Stimulated activated CD8-positive, alpha-beta memory T cell treated with anti-CD3 and anti-CD28 coated beads, Interleukin-7, amount 100 ng/mL, for 24 hours (primary cell): ENCODE data around the gene ZNF746.
"Not testable (repeated sequence)": the region's sequence is repeated elsewhere in the genome, so short reads cannot be mapped to it uniquely, and the experiment has no call there.

Experiments
- DNase-seq: peaks from one replicate; pipeline ENCODE4 v3.0.0-alpha.2; 2020; ENCODE audit warnings: low read depth

Gene ZNF746

DNA sequence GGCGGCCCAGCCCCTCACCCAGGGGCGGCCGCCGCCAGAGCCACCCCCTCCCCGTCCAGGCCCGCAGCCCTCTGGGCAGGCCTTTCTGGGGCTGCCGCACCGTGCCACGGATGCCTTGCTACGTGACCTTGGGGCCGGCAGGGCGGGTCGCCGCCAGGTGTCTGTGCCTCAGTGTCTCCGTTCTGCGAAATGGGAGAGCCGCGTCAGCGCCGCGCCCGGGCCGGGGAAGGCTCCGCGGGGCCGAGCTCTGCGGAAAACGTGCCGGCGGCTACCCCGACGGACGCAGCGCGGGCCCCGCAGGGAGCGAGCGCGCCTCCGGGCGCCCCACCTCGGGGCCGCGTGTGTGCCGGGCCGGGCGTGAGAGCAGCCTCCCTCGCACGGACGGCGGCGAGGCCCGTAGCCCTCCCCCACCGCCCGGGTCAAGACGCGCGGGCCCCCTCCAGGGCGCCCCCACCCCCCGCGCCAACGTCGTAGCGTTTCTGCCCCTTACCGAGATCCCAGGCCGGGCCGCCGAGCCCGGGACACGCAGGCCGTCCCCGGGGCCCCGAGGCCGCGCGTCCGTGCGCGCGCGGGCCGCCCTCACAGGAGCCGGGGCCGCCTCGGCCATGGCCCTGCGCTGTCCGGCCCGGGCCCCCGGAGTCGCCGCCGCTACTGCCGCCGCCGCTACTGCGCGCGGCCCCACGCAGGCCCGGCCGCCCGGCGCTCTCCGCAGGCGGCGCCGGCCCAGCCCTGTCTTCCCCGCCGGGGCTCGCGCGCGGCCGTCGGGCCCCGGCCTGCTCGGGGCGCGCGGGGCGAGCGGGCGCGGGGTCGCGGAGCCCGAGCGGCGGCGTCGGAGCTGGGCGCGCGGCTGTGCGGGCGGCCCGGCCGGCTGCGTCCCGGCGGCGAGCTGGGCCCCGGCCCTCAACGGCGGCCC, 37.8 kb downstream of the ZNF746 start:
- DNase-seq, result no peak

DNA sequence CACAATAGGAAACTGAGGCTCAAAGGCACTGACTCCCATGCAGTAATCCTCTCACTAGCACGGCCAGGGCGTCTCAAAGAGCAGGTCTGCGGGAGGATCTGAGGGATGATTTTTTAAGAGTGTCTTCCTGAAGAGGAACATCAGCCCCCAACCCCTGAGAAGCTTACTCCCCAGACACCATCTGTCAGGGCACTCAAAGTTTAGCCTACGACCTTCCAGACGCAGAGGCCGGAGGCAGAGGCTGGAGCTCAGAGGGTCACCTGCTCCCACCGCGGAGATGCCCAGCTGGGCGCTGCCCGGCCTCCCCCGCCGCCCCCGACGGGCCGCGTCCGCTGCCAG, 38.4 kb downstream of the ZNF746 start:
- no peak for DNase-seq

DNA sequence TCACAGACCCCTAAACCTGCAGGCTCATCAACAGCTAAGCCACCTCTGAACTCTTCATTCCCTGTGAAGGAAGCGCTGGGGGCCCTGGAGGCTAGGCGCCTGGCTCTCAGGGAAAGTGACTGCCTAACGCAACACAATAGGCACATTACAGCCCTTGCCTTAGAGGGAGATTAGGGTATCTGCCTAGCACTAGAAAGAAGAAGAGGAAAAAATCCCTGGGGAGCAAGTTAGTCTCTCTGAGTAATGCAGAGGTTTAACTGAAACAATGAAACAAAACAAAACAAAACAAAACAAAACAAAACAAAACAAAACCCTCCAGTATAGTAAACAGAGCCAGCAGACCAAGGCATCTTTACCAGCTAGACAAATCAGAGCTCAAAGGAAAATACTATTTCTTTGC, 39.4 kb downstream of the ZNF746 start:
- DNase-seq, result no peak

DNA sequence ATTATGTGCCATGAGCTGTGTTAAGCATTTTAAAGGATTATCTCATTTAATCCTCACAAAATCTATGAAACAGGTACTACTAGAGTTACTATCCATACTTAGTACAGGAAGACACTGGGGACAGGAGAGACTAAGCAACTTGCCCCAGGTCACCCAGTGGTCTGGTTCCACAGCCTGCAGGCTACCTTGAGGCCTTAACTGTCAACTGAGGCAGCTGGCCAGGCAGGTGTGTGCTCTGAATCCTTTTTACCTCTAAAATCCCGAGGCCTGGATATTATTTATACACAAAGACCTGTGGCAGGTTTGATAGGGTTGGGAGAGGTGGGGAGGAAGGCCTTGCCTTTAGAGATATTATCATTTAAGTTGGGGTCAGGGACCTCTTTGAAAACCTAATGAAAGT, 39.8 kb downstream of the ZNF746 start:
- no peak for DNase-seq

DNA sequence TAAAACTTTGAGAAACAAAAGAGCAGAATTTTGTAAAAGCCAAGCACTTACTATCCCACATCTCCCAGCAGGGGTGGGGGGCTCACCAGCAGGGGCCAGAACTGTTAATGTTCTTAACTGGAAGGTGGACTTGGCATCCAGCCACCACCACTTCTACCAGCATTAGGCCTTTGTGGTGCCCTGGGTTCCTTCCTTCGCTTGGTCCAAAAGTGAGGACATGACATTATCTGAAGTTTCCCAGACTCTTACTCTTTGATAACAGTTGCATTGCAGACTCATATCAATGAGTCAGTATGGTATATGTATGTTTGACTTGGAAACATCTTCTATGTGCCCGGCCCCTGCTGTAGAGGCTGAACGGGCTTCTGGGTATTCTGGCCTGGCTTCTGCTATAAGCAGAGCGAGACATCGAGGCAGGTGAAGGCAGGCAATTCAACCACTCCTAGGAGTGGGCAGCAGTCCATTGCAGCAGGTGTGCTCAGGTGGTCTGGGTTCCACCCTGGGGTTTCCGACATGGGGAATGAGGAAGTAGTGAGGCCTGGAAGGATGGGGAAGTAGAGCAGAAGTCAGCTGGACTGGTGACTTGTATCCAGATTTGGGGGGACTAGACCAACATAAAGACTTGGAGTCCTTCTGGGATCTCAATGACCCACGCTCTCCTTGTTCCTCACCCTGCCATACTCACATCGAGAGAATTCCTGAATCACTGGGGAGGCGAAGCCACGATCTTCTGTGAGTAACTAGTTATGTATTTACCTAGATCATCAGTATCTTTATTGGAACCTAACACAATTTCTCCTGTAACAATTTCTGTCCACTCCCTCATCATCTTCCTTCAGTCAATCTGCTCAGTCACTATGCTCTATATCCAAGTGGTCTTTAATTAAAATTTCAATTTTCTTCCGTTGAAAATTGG, 40.8 kb downstream of the ZNF746 start:
- no peak for DNase-seq

DNA sequence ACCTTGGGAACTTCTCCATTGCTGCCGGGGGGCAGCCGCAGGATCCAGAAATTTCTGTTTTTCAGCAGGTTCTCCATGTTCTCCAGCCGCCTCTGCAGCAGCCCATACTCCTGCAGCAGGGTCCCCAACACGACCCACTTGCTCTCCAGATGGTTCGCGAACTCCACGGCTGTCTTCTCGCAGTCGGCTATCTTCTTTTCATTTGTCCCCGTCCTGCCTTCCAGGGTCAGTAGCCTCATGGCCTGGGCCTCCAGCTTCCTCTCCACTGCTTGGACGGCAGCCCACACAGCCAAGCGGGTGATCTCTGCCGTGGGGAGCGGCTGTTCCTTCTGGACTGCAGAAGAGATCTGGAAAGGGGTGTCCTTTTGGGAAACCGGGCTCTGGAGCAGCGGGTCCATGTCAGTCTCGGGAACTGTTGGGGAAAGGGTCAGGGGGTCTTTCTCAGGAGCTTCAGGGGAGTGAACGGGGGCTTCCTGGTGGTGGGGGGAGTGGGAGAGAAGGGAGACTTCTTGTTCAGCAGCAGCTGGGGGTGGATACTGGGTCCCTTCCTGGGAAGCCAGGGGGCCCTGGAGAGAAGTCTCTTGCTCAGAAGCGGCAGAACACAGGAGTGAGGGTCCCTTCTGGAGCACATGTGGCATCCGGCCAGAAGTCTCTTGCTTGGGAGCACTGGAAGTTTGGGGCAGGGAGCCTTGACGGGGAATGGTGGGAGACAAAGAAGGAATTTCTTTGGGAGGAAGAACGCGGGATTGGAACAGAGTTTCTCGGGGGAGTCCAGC, 42.2 kb downstream of the ZNF746 start:
- no peak for DNase-seq

DNA sequence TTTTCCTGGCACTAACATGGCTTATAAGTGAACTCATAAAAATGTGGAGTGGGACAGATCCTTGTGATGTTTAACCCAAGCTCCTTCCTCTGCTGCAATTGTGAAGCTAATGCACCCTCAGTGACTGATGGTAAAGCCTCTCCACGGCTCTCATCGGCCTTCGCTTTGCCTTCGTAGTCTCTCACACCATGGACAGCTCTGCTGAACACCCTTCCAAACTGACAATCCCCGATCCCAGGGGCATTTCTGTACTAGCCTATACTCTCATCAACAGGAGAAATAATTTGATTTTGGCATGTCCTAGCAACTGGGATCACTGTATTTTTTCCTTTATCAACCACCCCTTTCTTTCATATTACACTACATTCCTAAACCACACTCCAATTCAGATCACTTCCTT, 42.9 kb downstream of the ZNF746 start:
- no peak for DNase-seq

DNA sequence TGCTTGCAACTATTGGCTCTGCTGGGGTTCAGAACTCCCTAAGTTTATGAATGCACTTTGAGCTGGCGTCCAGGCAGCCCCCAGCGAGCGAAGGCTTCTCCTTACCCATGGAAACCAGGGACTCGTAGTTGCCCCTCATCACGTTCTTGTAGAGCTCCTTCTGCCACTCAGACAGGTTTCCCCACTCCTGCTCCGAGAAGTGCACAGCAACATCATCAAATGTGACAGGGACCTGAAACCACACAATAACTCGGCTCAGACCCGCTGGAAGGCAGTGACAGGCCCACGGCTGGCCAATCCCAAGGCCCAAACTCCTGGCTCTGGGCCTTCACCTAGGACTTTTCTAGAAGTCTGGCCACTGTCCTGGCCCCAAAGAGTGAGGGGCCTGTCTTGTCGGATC, 43.6 kb downstream of the ZNF746 start:
- no peak for DNase-seq

DNA sequence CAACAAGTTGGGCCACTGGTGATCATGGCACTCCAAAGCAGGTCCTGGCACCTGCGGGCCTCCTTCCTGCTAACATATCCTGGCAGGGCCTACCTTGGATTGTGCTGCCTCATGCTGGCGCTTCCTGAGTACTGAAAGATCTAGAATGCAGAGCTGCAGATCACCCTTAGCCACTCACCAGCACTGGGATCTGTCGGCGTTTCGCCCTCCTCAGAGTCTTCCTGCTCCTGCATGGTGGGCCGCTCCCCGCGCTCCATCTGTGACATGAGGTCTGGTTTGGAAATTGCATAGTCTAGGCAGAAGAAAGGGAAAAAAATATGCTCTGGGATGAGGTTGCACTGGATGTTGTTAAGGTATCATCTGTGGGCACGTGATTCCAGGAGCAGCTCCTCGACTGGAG, 46.8 kb downstream of the ZNF746 start:
- no peak for DNase-seq

DNA sequence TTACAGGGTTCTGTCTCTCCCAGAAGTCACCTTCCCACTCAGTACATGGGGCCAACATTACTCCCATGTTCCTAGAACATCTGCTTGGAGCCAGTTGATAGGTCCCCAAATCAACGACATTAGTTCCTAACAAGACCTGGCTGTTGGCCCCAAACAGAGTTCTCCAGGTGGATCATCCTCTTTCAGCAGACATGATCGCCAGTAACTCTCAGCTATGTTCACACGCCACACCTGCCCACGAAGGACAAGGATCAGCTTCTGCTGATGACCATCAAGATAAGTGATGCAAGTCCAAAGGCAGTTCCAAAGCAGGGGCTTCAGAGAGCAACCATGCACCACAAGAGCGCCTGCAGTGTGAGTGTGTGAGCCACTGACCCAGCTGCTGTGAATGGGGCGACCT, 47.7 kb downstream of the ZNF746 start:
- DNase-seq, result no peak

DNA sequence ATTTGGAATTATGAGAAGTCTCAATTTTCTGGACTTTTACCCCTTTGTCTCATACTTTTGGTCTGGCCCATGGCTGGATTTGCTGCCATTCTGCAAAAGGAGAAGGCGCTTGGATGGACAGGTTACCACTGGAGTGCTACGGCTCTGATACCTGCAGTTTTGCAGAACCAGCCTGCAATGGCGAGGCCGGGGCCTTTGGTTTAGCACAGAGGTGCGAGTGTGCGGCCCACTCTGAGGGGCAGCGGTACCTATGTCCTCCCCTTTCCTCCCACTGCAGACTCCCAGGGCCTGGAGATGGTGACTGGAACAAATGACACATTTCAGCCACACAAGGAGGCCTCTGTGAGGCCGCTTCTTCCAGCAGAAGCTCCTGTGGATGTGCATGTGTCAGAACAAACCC, 48.6 kb downstream of the ZNF746 start:
- no peak for DNase-seq

DNA sequence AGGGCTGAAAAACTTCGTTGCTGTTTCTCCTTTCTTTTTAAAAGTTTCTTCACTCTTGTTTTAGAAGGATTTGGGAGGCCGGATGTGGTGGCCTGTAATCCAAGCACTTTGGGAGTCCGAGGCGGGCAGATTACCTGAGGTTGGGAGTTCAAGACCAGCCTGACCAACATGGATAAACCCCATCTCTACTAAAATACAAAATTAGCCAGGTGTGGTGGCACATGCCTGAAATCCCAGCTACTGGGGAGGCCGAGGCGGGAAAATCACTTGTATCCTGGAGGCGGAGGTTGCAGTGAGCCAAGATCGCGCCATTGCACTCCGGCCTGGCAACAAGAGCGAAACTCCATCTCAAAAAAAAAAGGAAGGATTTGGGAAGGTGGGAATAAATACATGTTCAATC, 51.6 kb downstream of the ZNF746 start:
- DNase-seq, result not testable (repeated sequence)

DNA sequence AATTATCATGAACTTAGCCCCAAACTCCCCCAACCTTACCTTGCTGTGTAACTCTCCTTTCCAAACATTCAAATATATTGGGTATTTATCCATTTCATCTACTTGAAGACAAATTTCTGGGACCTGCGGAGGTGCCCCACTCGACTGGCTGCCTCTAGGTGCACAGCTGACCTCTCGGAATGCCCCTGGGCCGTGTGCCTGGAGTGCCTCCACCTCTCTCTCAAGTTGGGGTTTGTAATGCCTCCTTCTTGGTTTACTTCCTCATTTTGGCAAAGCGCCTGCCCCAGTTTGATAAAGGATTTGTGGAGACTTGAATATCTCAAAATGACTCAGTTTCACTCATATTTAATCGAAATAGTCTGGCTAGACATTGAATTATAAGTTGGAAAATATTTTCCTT, 53.3 kb downstream of the ZNF746 start:
- no peak for DNase-seq

DNA sequence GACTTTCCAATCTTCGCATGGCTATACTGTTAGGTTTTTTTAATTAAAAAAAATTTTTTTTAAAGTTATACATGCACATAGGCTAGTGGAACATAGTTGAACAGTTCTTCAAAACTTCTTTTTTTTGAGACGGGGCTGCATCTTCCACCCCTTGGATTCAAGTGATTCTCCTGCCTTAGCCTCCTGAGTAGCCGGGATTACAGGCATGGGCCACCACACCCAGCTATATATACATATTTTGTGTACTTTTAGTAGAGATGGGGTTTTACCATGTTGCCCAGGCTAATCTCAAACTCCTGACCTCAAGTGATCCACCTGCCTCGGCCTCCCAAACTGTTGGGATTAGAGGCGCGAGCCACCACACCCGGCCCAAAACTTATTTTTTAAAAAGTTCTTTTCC, 54.1 kb downstream of the ZNF746 start:
- DNase-seq, result no peak

DNA sequence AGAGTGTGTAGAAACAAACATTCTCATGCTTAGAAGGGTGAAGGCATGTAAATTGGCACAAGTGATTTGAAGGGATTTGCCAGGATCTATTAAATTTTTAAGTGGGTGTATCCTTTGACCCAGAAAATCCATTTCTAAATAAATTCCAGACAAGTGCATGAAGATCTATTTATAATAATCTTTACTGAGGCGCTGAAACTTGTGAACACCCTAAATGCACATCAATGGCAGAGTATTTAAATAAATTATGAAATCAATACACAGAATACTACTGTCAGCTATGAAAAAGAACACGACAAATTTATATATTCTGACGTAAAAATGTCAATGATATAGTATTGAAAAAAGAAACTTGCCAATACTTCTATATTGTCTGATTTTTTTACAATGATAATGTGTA, 54.7 kb downstream of the ZNF746 start:
- DNase-seq, result no peak

DNA sequence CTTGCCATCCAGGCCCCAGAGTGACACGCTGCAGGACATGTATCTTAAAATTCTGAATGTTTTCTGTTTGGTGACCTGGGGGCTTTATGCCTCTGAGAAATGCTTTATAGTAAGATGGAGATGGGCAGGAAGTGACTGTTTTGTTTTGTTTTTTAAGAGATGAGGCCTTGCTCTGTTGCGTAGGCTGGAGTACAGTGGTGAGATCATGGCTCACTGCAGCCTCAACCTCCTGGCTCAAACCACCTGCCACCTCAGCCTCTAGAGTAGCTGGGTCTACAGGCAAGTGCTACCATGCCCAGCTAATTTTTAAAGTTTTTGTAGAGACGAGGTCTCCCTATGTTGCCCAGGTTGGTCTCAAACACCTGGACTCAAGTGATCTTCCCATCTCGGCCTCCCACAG, 57.4 kb downstream of the ZNF746 start:
- no peak for DNase-seq

DNA sequence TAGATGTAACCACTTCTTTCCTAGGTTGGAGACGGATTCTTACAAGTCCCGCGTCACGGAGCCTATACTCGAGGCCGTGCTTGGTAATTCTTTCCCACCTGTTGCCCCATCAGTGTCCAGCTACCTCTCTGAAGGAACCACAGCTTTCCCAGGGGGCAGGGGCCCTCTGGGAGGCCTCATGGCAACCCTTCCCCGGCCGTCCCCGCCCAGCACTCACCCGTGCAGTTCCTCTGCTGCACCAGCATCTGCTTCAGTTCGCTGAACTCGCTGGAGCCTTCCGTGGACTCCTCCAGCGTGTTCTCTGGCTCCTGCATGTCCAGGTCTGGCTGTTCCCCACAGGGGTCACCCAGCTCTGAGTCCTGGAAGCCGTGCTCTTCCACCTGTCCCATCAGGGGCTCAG, 61.3 kb downstream of the ZNF746 start:
- DNase-seq, result no peak

DNA sequence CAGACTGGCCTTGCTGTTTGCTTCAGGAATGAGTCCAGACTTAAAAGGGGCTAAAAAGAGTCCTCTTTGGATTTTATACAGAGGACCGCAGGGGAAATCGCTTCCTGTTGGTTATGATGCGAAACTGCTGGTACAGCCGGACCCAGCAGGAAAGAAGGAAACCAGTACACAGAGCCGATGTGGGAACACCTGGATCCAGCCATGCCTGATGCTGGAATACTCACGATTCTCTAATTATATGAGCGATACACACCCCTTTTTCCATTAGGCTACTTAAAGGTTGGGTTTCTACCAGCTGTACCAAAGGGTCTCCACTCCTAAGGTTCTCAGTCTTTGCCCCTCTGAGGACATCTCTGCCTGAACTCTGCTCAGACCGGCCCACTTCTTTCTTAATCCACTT, 64.5 kb downstream of the ZNF746 start:
- DNase-seq, result no peak

DNA sequence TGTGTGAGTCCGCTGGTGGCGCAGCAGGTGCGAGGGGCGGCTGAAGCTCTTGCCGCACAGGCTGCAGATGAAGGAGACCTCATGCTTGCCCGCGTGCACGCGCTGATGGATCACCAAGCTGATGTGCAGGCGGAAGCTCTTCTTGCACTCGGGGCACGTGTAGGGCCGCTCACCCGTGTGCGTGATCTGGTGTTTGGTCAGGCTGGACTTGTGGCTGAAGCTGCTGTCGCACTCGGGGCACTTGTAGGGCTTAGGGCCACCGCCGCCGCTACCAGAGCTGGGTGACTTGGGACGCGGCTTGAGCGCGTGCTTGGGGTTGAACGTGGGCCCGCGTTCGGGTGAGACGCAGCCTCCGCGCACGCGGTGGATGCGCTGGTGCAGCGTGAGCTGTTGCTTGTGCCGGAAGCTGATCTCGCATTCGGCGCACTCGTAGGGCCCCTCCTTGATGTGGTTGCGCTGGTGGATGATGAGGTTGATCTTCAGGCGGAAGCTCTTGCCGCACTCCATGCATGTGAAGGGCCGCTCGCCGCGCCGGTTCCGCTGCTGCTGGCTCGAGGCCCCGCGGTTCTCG, 65.4 kb downstream of the ZNF746 start:
- no peak for DNase-seq

DNA sequence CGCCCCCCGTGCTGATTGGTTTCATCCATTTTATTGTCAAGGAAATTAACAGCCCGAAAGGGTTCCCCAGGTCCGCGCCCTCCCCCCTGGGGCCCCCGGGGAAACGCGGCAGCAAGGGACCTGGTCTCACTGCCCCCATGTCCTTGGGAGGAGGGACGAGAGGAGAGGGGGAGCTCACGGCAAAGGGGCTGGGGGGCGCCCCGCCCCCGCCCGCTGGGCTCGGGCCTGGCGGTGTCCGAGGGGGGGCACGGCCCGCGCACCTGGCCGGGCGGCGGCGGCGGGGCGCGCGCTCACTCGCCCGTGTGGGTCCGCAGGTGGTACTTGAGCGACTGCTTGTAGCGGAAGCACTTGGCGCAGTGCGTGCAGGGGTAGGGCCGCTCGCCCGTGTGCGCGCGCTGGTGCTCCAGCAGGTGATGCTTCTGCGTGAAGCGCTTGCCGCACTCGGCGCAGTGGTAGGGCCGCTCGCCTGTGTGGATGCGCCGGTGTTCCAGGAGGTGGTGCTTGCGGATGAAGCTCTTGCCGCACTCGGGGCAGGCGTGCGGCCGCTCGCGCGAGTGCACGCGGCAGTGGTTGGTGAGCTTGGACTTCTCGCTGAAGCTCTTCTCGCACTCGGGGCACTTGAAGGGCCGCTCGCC, 66.0 kb downstream of the ZNF746 start:
- DNase-seq, result no peak

DNA sequence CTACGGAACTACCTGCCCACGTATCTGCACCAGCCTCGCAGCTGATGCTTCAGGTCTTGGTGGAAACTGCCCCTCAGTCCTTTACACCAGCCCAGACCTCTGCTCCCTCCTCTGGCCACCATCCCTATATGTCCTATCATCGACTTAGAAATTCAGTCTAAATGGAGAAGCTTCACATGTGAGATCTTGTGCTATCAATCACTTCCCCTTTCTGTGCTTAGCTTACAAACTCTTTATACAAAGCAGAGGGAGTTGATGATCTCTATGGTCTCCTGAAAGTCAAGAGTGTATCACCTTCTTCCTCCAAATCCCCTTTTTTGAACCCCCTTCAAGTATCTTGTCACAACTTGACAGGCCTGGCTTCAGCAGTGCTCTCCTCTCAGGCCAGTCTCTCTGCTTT, 67.4 kb downstream of the ZNF746 start:
- no peak for DNase-seq

DNA sequence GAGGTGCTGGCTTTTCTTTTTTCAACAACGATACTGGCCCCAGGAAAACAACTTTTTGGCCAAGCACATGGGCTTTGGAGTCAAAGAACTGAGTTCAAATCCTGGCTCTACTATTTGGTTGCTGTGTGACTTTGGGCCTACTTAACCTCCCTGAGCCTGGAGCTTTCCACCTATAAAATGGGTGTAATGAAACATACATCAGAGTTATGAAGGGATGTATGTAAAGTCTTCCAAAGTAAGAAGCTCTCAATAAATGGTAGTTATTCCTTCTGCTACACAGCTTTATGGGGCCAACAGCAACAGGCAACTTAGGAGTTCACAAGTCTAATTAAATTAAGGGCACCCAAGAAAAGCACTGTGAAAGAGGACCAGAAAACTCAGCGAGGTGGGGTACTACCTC, 69.7 kb downstream of the ZNF746 start:
- DNase-seq, result no peak
